SK-N-SH (cell line): ENCODE measurements around the gene IL10RB. TPM values are rescaled to one million over a fixed set of nuclear protein-coding genes. Genes with fewer than 3 reads are reported as not detected.

Experiments used
- CTCF ChIA-PET: fragments of 300-600, 350-600 bp; formaldehyde crosslinking; extraction: SDS; loops from one replicate; lab custom pipeline; 2021; lab: Yijun Ruan, JAX
- POLR2A ChIA-PET: fragments of 350-600 bp; sonication (Branson Sonifier 250); formaldehyde crosslinking; extraction: SDS; loops from one replicate; lab custom pipeline; 2020; ENCODE audit warnings: antibody characterized with exemption, inconsistent platforms; lab: Yijun Ruan, JAX
- DNase-seq: peaks from one replicate; pipeline ENCODE4 v3.0.0; 2012
- H2AFZ ChIP-seq: fragments of 200-600 bp; sonication (generic); 2 replicates; pipeline ENCODE4 v1.8.1; 2016; ENCODE audit warnings: antibody characterized with exemption, mild to moderate bottlenecking, low read depth
- H3F3A ChIP-seq: fragments of 200-600 bp; sonication (generic); replicated peaks from 2 replicates; pipeline ENCODE3; 2016; ENCODE audit warnings: antibody characterized with exemption, mild to moderate bottlenecking; ENCODE audit not compliant: insufficient read depth
- H3K27ac ChIP-seq, 2 experiments: fragments of 200-500 bp in 1 of 2; fragments of 200-600 bp in 1 of 2; sonication (Bioruptor generic) in 1 of 2; sonication (generic), shearing (Covaris generic) in 1 of 2; 2 replicates each; pipeline versions ENCODE4 v1.5.1 to v1.6.1; 2014 to 2016; ENCODE audit warnings: low read depth in 2 of 2, inconsistent platforms in 1 of 2, low read length in 1 of 2, mild to moderate bottlenecking in 1 of 2, mixed read lengths in 1 of 2
- H3K27me3 ChIP-seq: fragments of 200-600 bp; sonication (generic), shearing (Covaris generic); 2 replicates; pipeline ENCODE4 v1.6.1; 2016; ENCODE audit warnings: mixed run types; ENCODE audit not compliant: insufficient read depth
- H3K36me3 ChIP-seq, 2 experiments: fragments of 200-500 bp in 1 of 2; fragments of 200-600 bp in 1 of 2; sonication (Bioruptor generic) in 1 of 2; sonication (generic) in 1 of 2; replicated peaks in 1 of 2; 2 replicates each; pipeline versions ENCODE3 to v1.5.1; 2014 to 2016; ENCODE audit warnings: low read length in 1 of 2, mild to moderate bottlenecking in 1 of 2; ENCODE audit not compliant: insufficient read depth in 2 of 2, control insufficient read depth in 1 of 2
- H3K4me1 ChIP-seq, 2 experiments: fragments of 200-500 bp in 1 of 2; fragments of 200-600 bp in 1 of 2; sonication (Bioruptor generic) in 1 of 2; sonication (generic), shearing (Covaris generic) in 1 of 2; 2 replicates each; pipeline versions ENCODE4 v1.5.1 to v1.6.1; 2014 to 2016; ENCODE audit warnings: low read depth in 1 of 2, low read length in 1 of 2, mixed run types in 1 of 2; ENCODE audit not compliant: insufficient read depth in 2 of 2, control insufficient read depth in 1 of 2
- H3K4me2 ChIP-seq: fragments of 200-600 bp; sonication (generic), shearing (Covaris generic); 2 replicates; pipeline ENCODE4 v1.6.1; 2017; ENCODE audit warnings: mixed run types
- H3K4me3 ChIP-seq, 2 experiments: fragments of 200-500 bp in 1 of 2; fragments of 200-600 bp in 1 of 2; sonication (Bioruptor generic) in 1 of 2; sonication (generic), shearing (Covaris generic) in 1 of 2; 2 replicates each; pipeline versions ENCODE4 v1.5.1 to v1.8.1; 2014 to 2016; ENCODE audit warnings: low read depth in 2 of 2, inconsistent platforms in 1 of 2, low read length in 1 of 2, mild to moderate bottlenecking in 1 of 2, mixed read lengths in 1 of 2, moderate library complexity in 1 of 2
- H3K79me2 ChIP-seq: fragments of 200-600 bp; sonication (generic); 2 replicates; pipeline ENCODE4 v1.8.1; 2017; ENCODE audit warnings: mild to moderate bottlenecking; ENCODE audit not compliant: insufficient read depth
- H3K9ac ChIP-seq: fragments of 200-600 bp; sonication (generic); 2 replicates; pipeline ENCODE4 v1.6.1; 2017; ENCODE audit warnings: mixed run types
- H3K9me2 ChIP-seq: fragments of 200-600 bp; sonication (generic); 2 replicates; pipeline ENCODE4 v1.6.1; 2017; ENCODE audit warnings: mixed run types
- H3K9me3 ChIP-seq: fragments of 200-600 bp; sonication (generic); 2 replicates; pipeline ENCODE4 v1.6.1; 2017; ENCODE audit warnings: mixed run types, mild to moderate bottlenecking, moderate library complexity
- H4K20me1 ChIP-seq: fragments of 200-600 bp; sonication (generic); 2 replicates; pipeline ENCODE4 v1.6.1; 2017; ENCODE audit warnings: mild to moderate bottlenecking, mixed run types; ENCODE audit not compliant: insufficient read depth
- CHD2 ChIP-seq: fragments of 150-350 bp; IDR thresholded peaks from 2 replicates; pipeline ENCODE4 v1.6.1; 2018; ENCODE audit warnings: low read length; ENCODE audit not compliant: partially characterized antibody
- ELF1 ChIP-seq: IDR thresholded peaks from 2 replicates; pipeline ENCODE4 v1.4.0; 2012
- EZH2phosphoT487 ChIP-seq: fragments of 200-600 bp; sonication (generic); IDR thresholded peaks from 2 replicates; pipeline ENCODE4 v1.6.1; 2017; ENCODE audit warnings: low read depth, mixed run types, mild to moderate bottlenecking, antibody characterized with exemption, moderate library complexity, borderline replicate concordance
- FOXJ3 ChIP-seq: sonication (generic); formaldehyde crosslinking; IDR thresholded peaks from 2 replicates; pipeline ENCODE4 v1.5.1; 2020; ENCODE audit warnings: mild to moderate bottlenecking, missing genetic modification reagents
- FOXM1 ChIP-seq: IDR thresholded peaks from 2 replicates; pipeline ENCODE4 v1.4.0; 2012; ENCODE audit warnings: low read depth, mild to moderate bottlenecking
- IRF3 ChIP-seq: fragments of 150-350 bp; IDR thresholded peaks from 2 replicates; pipeline ENCODE4 v1.6.1; 2016; ENCODE audit warnings: mild to moderate bottlenecking, low read depth, low read length
- JUND ChIP-seq: IDR thresholded peaks from 2 replicates; pipeline ENCODE4 v1.4.0; 2012
- MXI1 ChIP-seq: IDR thresholded peaks from 2 replicates; pipeline ENCODE4 v1.6.1; 2012; ENCODE audit warnings: mild to moderate bottlenecking, low read depth, low read length, improper control_type of control experiment
- NFIC ChIP-seq: IDR thresholded peaks from 2 replicates; pipeline ENCODE4 v1.4.0; 2012; ENCODE audit warnings: borderline replicate concordance
- NRF1 ChIP-seq: IDR thresholded peaks from 2 replicates; pipeline ENCODE4 v1.6.1; 2012; ENCODE audit warnings: low read depth, mild to moderate bottlenecking, low read length
- POLR2AphosphoS5 ChIP-seq: IDR thresholded peaks from 2 replicates; pipeline ENCODE4 v1.6.1; 2012; ENCODE audit warnings: low read depth, low read length
- RAD21 ChIP-seq: IDR thresholded peaks from 2 replicates; pipeline ENCODE4 v1.6.1; 2012; ENCODE audit warnings: mild to moderate bottlenecking, low read length
- REST ChIP-seq: IDR thresholded peaks from 2 replicates; pipeline ENCODE4 v1.6.1; 2012; ENCODE audit warnings: mild to moderate bottlenecking, low read depth, low read length, moderate library complexity
- RFX5 ChIP-seq: IDR thresholded peaks from 2 replicates; pipeline ENCODE4 v1.6.1; 2012; ENCODE audit warnings: mild to moderate bottlenecking, improper control_type of control experiment, low read length
- RXRA ChIP-seq: IDR thresholded peaks from 2 replicates; pipeline ENCODE4 v1.4.0; 2012; ENCODE audit warnings: low read depth, mild to moderate bottlenecking, borderline replicate concordance
- SMC3 ChIP-seq: IDR thresholded peaks from 2 replicates; pipeline ENCODE4 v1.6.1; 2012; ENCODE audit warnings: low read depth, low read length, improper control_type of control experiment
- USF2 ChIP-seq: fragments of 150-350 bp; IDR thresholded peaks from 2 replicates; pipeline ENCODE4 v1.6.1; 2017; ENCODE audit warnings: antibody characterized with exemption, low read length, low read depth, borderline replicate concordance
- YY1 ChIP-seq: IDR thresholded peaks from 2 replicates; pipeline ENCODE4 v1.4.0; 2012; ENCODE audit warnings: low read depth, mild to moderate bottlenecking
- ZBTB33 ChIP-seq: IDR thresholded peaks from 2 replicates; pipeline ENCODE4 v1.4.0; 2012; ENCODE audit warnings: low read depth, borderline replicate concordance
- WGBS: methylation state at CpG from one replicate; pipeline ENCODE4 v1.1.6; 2017; ENCODE audit warnings: low lambda C conversion rate; 5-methylcytosine and 5-hydroxymethylcytosine counted together
- polyA plus RNA-seq, 3 experiments: library from polyadenylated mRNA; depleted of rRNA; stranded (reverse); fragments of >200 nt; gene quantifications; 2 replicates each; pipeline ENCODE4 v1.2.3, GENCODE V29; 2012

IL10RB gene
- polyA plus RNA-seq, 1 of the 3 experiments (the other 2 are of a cell fraction): 20.1 TPM

- TF ChIP-seq IRF3: no peak
These were observed 27.6 kb downstream of the IL10RB start (continued) for GRCh38 chr21:33293811-33294216.

- H3K4me1 ChIP-seq: peaks cover 0 to 11% of the 10 kb centered on the region in 2 experiments; a peak in 2 of 4 replicates
- ChIA-PET POLR2A (no interaction called here), CTCF (interaction anchor here (0.9 kb wide), 1 partner anchor 310 kb away, joined by 4 read pairs; no protein-coding TSS in a partner anchor)
- no peak overlapping the region for H3K4me2 ChIP-seq
- no peak for TF ChIP-seq ZBTB33
- no peak for TF ChIP-seq JUND
- no peak for TF ChIP-seq IRF3
- TF ChIP-seq SMC3: no peak
- no peak for TF ChIP-seq FOXM1
- no peak for TF ChIP-seq NFIC
- no peak for TF ChIP-seq YY1
- TF ChIP-seq USF2: no peak
- no peak for TF ChIP-seq RFX5
- no peak for TF ChIP-seq EZH2phosphoT487
- no peak for TF ChIP-seq MXI1
- TF ChIP-seq POLR2AphosphoS5: no peak
- no peak for TF ChIP-seq NRF1
- TF ChIP-seq CHD2: no peak
- TF ChIP-seq RAD21: no peak
- no peak for TF ChIP-seq ELF1
- TF ChIP-seq RXRA: no peak
- TF ChIP-seq FOXJ3 (CRISPR knock-in tag): no peak
- TF ChIP-seq REST: no peak
- H3K9ac ChIP-seq: no peak overlapping the region
- H3K9me2 ChIP-seq: no peaks in the 10 kb centered on the region
- 100% methylated on average over 6 of the region's 6 CpGs for WGBS
- no peaks in the 10 kb centered on the region for H3F3A ChIP-seq
- no peak overlapping the region for H2AFZ ChIP-seq
- H3K36me3 ChIP-seq: peaks cover 0 to 3% of the 10 kb centered on the region in 2 experiments
- H4K20me1 ChIP-seq: no peaks in the 10 kb centered on the region
- no peak overlapping the region for H3K27ac ChIP-seq
- H3K27me3 ChIP-seq: no peaks in the 10 kb centered on the region
- H3K9me3 ChIP-seq: no peaks in the 10 kb centered on the region
- no peaks in the 10 kb centered on the region for H3K79me2 ChIP-seq
- no peak for DNase-seq
- no peak overlapping the region for H3K4me3 ChIP-seq
These were observed 30.0 kb downstream of the IL10RB start for GRCh38 chr21:33296156-33296555.
